Ovary (tissue), 3 donors: Measurements from ENCODE around the gene DPP7.

Source experiments
- CTCF ChIP-seq, 3 donors: fragments of 450-650 bp in 2 of 3; fragments of 200-600 bp in 1 of 3; IDR thresholded peaks; one replicate each; pipeline versions ENCODE4 v1.5.1 to v1.8.0; 2016 to 2022; ENCODE audit warnings: antibody characterized with exemption in 3 of 3, mild to moderate bottlenecking in 1 of 3
- POLR2A ChIP-seq: fragments of 450-650 bp; IDR thresholded peaks from one replicate; pipeline ENCODE4 v1.6.1; 2017; ENCODE audit warnings: antibody characterized with exemption, mild to moderate bottlenecking, moderate library complexity
- donor health status: DM: no; HTN: no; CAD: no.

GRCh38 chr9:137084526-137084925 lies 30.0 kb downstream of the DPP7 start:
- no peak for TF ChIP-seq POLR2A
- no peak for TF ChIP-seq CTCF (IDR thresholded peaks at IDR 0.05)
